ENCODE data around the gene SERTAD1.

Gene SERTAD1

GRCh38 chr19:40407714-40408597 is 17.8 kb downstream of the SERTAD1 start:
- in situ Hi-C loops (cut with HindIII; ENCODE audit: low sequenced_read_pairs) = no loop called here

GRCh38 chr19:40403262-40403984 is 22.4 kb downstream of the SERTAD1 start:
- in situ Hi-C loops (cut with HindIII; ENCODE audit: low sequenced_read_pairs) = no loop called here

GRCh38 chr19:40400559-40400958 is 25.2 kb downstream of the SERTAD1 start:
- in situ Hi-C loops (cut with HindIII; ENCODE audit: low sequenced_read_pairs) = no loop called here

GRCh38 chr19:40398417-40399131 is 27.2 kb downstream of the SERTAD1 start:
- in situ Hi-C loops (cut with HindIII; ENCODE audit: low sequenced_read_pairs) = no loop called here

- in situ Hi-C loops (cut with HindIII; ENCODE audit: low sequenced_read_pairs) = no loop called here
Measured at GRCh38 chr19:40397568-40397906, 28.3 kb downstream of the SERTAD1 start.

- in situ Hi-C loops (cut with HindIII; ENCODE audit: low sequenced_read_pairs) = no loop called here
Measured at GRCh38 chr19:40396886-40397567, 28.8 kb downstream of the SERTAD1 start.

GRCh38 chr19:40395956-40396355 is 29.8 kb downstream of the SERTAD1 start:
- in situ Hi-C loops (cut with HindIII; ENCODE audit: low sequenced_read_pairs) = no loop called here

- in situ Hi-C loops (cut with HindIII; ENCODE audit: low sequenced_read_pairs) = no loop called here
Measured at GRCh38 chr19:40394816-40395210, 31.0 kb downstream of the SERTAD1 start.

GRCh38 chr19:40393894-40394815 is 31.6 kb downstream of the SERTAD1 start:
- in situ Hi-C loops (cut with HindIII; ENCODE audit: low sequenced_read_pairs) = no loop called here

GRCh38 chr19:40392894-40393517 is 32.8 kb downstream of the SERTAD1 start:
- in situ Hi-C loops (cut with HindIII; ENCODE audit: low sequenced_read_pairs) = no loop called here

GRCh38 chr19:40392123-40392522 is 33.7 kb downstream of the SERTAD1 start:
- in situ Hi-C loops (cut with HindIII; ENCODE audit: low sequenced_read_pairs) = no loop called here

GRCh38 chr19:40390084-40390742 is 35.6 kb downstream of the SERTAD1 start, which contains the start of gene HIPK4:
Gene HIPK4 (minus strand): TSS chr19:40390181. CDS start chr19:40389902, 279 bp downstream.
- in situ Hi-C loops (cut with HindIII; ENCODE audit: low sequenced_read_pairs) = no loop called here

- in situ Hi-C loops (cut with HindIII; ENCODE audit: low sequenced_read_pairs) = no loop called here
Measured at GRCh38 chr19:40389404-40390083, 36.2 kb downstream of the SERTAD1 start.

GRCh38 chr19:40388481-40388880 is 37.3 kb downstream of the SERTAD1 start:
- in situ Hi-C loops (cut with HindIII; ENCODE audit: low sequenced_read_pairs) = no loop called here

- in situ Hi-C loops (cut with HindIII; ENCODE audit: low sequenced_read_pairs) = no loop called here
Measured at GRCh38 chr19:40387155-40387554, 38.6 kb downstream of the SERTAD1 start.

GRCh38 chr19:40383668-40384248 is 42.0 kb downstream of the SERTAD1 start:
- in situ Hi-C loops (cut with HindIII; ENCODE audit: low sequenced_read_pairs) = no loop called here

GRCh38 chr19:40381321-40381720 is 44.5 kb downstream of the SERTAD1 start:
- in situ Hi-C loops (cut with HindIII; ENCODE audit: low sequenced_read_pairs) = no loop called here

Measured in DLD1 (cell line).